Psoas muscle (tissue), 8 donors: ENCODE data around the gene MRTFA. TPM values are rescaled to one million over a fixed set of nuclear protein-coding genes. Genes with fewer than 3 reads are reported as not detected.

Experiments used
- ATAC-seq, 4 donors: fragments of 200-7000 bp; cut with Tn5 transposase; one replicate each; pipeline ENCODE4 v1.9.1; 2020; ENCODE audit warnings: moderate library complexity in 3 of 4, mild to moderate bottlenecking in 2 of 4
- DNase-seq, 2 donors: peaks; one replicate each; pipeline ENCODE4 v3.0.0-alpha.2; 2020
- H3K27ac ChIP-seq: fragments of 200-600 bp; one replicate; pipeline ENCODE4 v1.8.0; 2022
- H3K27me3 ChIP-seq, 3 donors: fragments of 200-600 bp in 1 of 3; one replicate each; pipeline versions ENCODE4 v1.6.1 to v1.8.0; 2013 to 2022; ENCODE audit warnings: low read length in 2 of 3, mild to moderate bottlenecking in 2 of 3, moderate library complexity in 1 of 3; ENCODE audit not compliant: insufficient read depth in 3 of 3
- H3K36me3 ChIP-seq, 2 donors: fragments of 200-600 bp in 1 of 2; one replicate each; pipeline versions ENCODE4 v1.6.1 to v1.8.0; 2013 to 2022; ENCODE audit warnings: low read depth in 1 of 2, mild to moderate bottlenecking in 1 of 2, moderate library complexity in 1 of 2; ENCODE audit not compliant: insufficient read depth in 1 of 2
- H3K4me1 ChIP-seq: fragments of 200-600 bp; one replicate; pipeline ENCODE4 v1.8.0; 2022
- H3K4me3 ChIP-seq: fragments of 200-600 bp; one replicate; pipeline ENCODE4 v1.8.0; 2022; ENCODE audit warnings: mild to moderate bottlenecking
- H3K9me3 ChIP-seq: fragments of 200-600 bp; one replicate; pipeline ENCODE4 v1.8.0; 2022
- CTCF ChIP-seq: fragments of 200-600 bp; IDR thresholded peaks from one replicate; pipeline ENCODE4 v1.8.0; 2022; ENCODE audit warnings: antibody characterized with exemption
- WGBS, 3 donors: extraction: QIAGEN DNeasy Blood & Tissue Kit; methylation state at CpG; one replicate each; pipeline versions ENCODE4 v1.1.6 to v1.1.7; 2013; 5-methylcytosine and 5-hydroxymethylcytosine counted together
- intact Hi-C, 2 donors: fragments of 100-400 bp; cut with DNase I; formaldehyde crosslinking; loops; one replicate each; pipeline versions ENCODE4 v1.11.0 to v1.14.2; 2022
- polyA plus RNA-seq, 3 donors: library from polyadenylated mRNA; stranded (reverse); fragments of 200-250 nt; gene quantifications; one replicate each; pipeline ENCODE4 v1.2.3, GENCODE V29; 2013
- total RNA-seq, 4 donors: library from RNA; stranded (reverse); fragmentation: NEBNext Ultra II Directional in 2 of 4; extraction: Animal tissue kit (Norgen Biotek cat#: 25700) in 2 of 4; gene quantifications; one replicate each; pipeline versions ENCODE4 v1.2.1 to v1.2.4, GENCODE V29; 2021 to 2023
- donor health status: healthy with polysubstance abuse.
- donor health status: DM: no; HTN: no; CAD: no; lungs with moderate emphysema.
- donor health status: Bipolar disorder and iron deficiency.
- donor health status: healthy.
- donor health status: DM: yes; HTN: yes; CAD: no.
- donor health status: DM: no; HTN: no; CAD: no.
- donor health status: DM: no; HTN: no; CAD: no.
- donor health status: DM: yes; HTN: yes; CAD: no.

MRTFA gene
- total and polyA plus RNA-seq, 7 donors: 10.1 to 24.0 (median 15.7) TPM

GRCh38 chr22:40426594-40427333 is 209.8 kb downstream of the MRTFA start:
- H3K27me3 ChIP-seq: no peaks in the 10 kb centered on the region
- H3K4me1 ChIP-seq: peaks cover 59% of the 10 kb centered on the region
- peak; percentile 71 to 76 for DNase-seq
- intact Hi-C loops: loop anchor here in 1 of 2 donors (5.0 to 10.0 kb wide), 2 partner anchors 54 to 328 kb away; partner anchors contain the start of gene SGSM3
- H3K36me3 ChIP-seq: peaks cover 2 to 50% of the 10 kb centered on the region in 2 donors
- ATAC-seq: peak; percentile 79 to 90 (median 88)
- H3K27ac ChIP-seq: peak overlapping the region; percentile 82
- no peak for TF ChIP-seq CTCF
- no peaks in the 10 kb centered on the region for H3K9me3 ChIP-seq
- 30 to 53% (median 38%) methylated on average over 9 of the region's 9 CpGs for WGBS, 3 donors
- H3K4me3 ChIP-seq: no peak overlapping the region

GRCh38 chr22:40425082-40425481 is 211.4 kb downstream of the MRTFA start:
- ATAC-seq (no peak), DNase-seq (no peak)
- H3K27me3 ChIP-seq: no peaks in the 10 kb centered on the region
- H3K9me3 ChIP-seq: no peaks in the 10 kb centered on the region
- peak overlapping the region; percentile 82 for H3K27ac ChIP-seq
- no peak overlapping the region for H3K4me3 ChIP-seq
- WGBS, 3 donors: 73 to 80% (median 76%) methylated on average over 5 of the region's 5 CpGs
- peaks cover 52% of the 10 kb centered on the region for H3K4me1 ChIP-seq
- H3K36me3 ChIP-seq: peaks cover 2 to 57% of the 10 kb centered on the region in 2 donors
- intact Hi-C loops: loop anchor here in 1 of 2 donors (5.0 to 10.0 kb wide), 2 partner anchors 53 to 330 kb away; partner anchors contain the start of gene SGSM3
- TF ChIP-seq CTCF: no peak

GRCh38 chr22:40423882-40424640 is 212.5 kb downstream of the MRTFA start:
- H3K36me3 ChIP-seq: peaks cover 2 to 57% of the 10 kb centered on the region in 2 donors
- no peaks in the 10 kb centered on the region for H3K9me3 ChIP-seq
- H3K4me3 ChIP-seq: no peak overlapping the region
- intact Hi-C loops: loop anchor here in 1 of 2 donors (10.0 kb wide), 1 partner anchor 331 kb away; no protein-coding TSS in a partner anchor
- H3K4me1 ChIP-seq: peaks cover 52% of the 10 kb centered on the region
- H3K27ac ChIP-seq: peak overlapping the region; percentile 82
- TF ChIP-seq CTCF: no peak
- DNase-seq (peak; percentile 62 to 78), ATAC-seq (peak; percentile 29 to 62 (median 42))
- WGBS, 3 donors: 36 to 61% (median 45%) methylated on average over 17 of the region's 17 CpGs
- H3K27me3 ChIP-seq: no peaks in the 10 kb centered on the region

GRCh38 chr22:40423310-40423688 is 213.2 kb downstream of the MRTFA start:
- Histone ChIP-seq H3K36me3 (peaks cover 4 to 58% of the 10 kb centered on the region in 2 donors), H3K27me3 (no peaks in the 10 kb centered on the region), H3K4me3 (no peak overlapping the region), H3K9me3 (no peaks in the 10 kb centered on the region), H3K27ac (peak overlapping the region; percentile 82), H3K4me1 (peaks cover 52% of the 10 kb centered on the region)
- intact Hi-C loops: loop anchor here in 1 of 2 donors (10.0 kb wide), 1 partner anchor 332 kb away; no protein-coding TSS in a partner anchor
- no peak for ATAC-seq
- WGBS, 3 donors: 54 to 58% (median 54%) methylated on average over 5 of the region's 5 CpGs
- peak in 1 of 2 donors; percentile 50 for DNase-seq
- no peak for TF ChIP-seq CTCF
